Cardiac fibroblast (primary cell): Measurements from ENCODE around the gene VEZT.
"Not testable (repeated sequence)": the region's sequence is repeated elsewhere in the genome, so short reads cannot be mapped to it uniquely, and the experiment has no call there.

Source experiments
- DNase-seq, 2 donors: peaks; one replicate each; pipeline versions ENCODE4 v3.0.0 to v3.0.0-alpha.2; 2010; ENCODE audit warnings: low read depth in 2 of 2
- H3K4me3 ChIP-seq, 2 donors: replicated peaks in 1 of 2; 1 replicate in 1 of 2; 2 replicates in 1 of 2; pipeline ENCODE4 v1.5.1; 2011; ENCODE audit warnings: low read depth in 2 of 2, low read length in 2 of 2, mild to moderate bottlenecking in 2 of 2, moderate library complexity in 1 of 2
- CTCF ChIP-seq: IDR thresholded peaks from one replicate; pipeline ENCODE4 v1.5.1; 2011; ENCODE audit warnings: low read depth, mild to moderate bottlenecking, low read length, inconsistent platforms

The VEZT gene

GRCh38 chr12:95316798-95317197 lies 99.2 kb downstream of the VEZT start:
- H3K4me3 ChIP-seq, result no peak overlapping the region
- no peak for TF ChIP-seq CTCF
- DNase-seq, result no peak

GRCh38 chr12:95318071-95318545 lies 100.5 kb downstream of the VEZT start:
- peak; percentile 62 to 74 for DNase-seq
- no peak for TF ChIP-seq CTCF
- H3K4me3 ChIP-seq, result no peak overlapping the region

- no peak for DNase-seq
- TF ChIP-seq CTCF, result no peak
- H3K4me3 ChIP-seq, result no peak overlapping the region
Measured at GRCh38 chr12:95319694-95320331, 102.2 kb downstream of the VEZT start.

GRCh38 chr12:95321516-95322246 lies 104.1 kb downstream of the VEZT start:
- DNase-seq, result no peak
- no peak for TF ChIP-seq CTCF
- no peak overlapping the region for H3K4me3 ChIP-seq

GRCh38 chr12:95322326-95322725 lies 104.7 kb downstream of the VEZT start:
- no peak for TF ChIP-seq CTCF
- H3K4me3 ChIP-seq, result no peak overlapping the region
- peak in 1 of 2 donors; percentile 59 for DNase-seq

GRCh38 chr12:95323212-95323611 lies 105.6 kb downstream of the VEZT start:
- no peak for DNase-seq
- TF ChIP-seq CTCF, result no peak
- H3K4me3 ChIP-seq, result no peak overlapping the region

- DNase-seq, H3K4me3 ChIP-seq: not testable (repeated sequence)
Measured at GRCh38 chr12:95324246-95324645, 106.6 kb downstream of the VEZT start.
